HG03064 (cell line): ENCODE data around the gene ZNF160.
"Not testable (repeated sequence)": the region's sequence is repeated elsewhere in the genome, so short reads cannot be mapped to it uniquely, and the experiment has no call there.

Experiments
- ATAC-seq: cut with Tn5 transposase; IDR thresholded peaks from one replicate; pipeline ENCODE4 v1.9.1; 2021; ENCODE audit warnings: low read depth; ENCODE audit not compliant: unreplicated experiment

ZNF160 gene

DNA sequence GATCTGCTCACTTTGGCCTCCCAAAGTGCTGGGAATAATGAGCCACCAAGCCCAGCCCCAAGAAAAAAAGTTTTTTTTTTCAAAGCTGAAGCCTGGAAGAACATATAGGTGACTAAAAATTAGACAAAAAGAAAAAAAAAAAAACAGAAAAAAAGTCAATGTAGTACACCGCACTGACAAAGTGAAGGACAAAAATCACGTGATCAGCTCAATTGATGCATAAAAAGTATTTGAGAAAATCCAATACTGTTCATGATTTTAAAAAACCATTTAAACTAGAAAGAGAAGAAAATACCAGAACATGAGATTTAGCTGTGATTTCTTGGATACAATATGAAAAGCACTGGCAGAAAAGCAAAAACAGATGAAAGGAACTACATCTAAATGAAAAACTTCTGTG, 69.2 kb downstream of the ZNF160 start:
- ATAC-seq, result no peak

GRCh38 chr19:53028306-53028705, 74.9 kb downstream of the ZNF160 start:
- ATAC-seq, result not testable (repeated sequence)

DNA sequence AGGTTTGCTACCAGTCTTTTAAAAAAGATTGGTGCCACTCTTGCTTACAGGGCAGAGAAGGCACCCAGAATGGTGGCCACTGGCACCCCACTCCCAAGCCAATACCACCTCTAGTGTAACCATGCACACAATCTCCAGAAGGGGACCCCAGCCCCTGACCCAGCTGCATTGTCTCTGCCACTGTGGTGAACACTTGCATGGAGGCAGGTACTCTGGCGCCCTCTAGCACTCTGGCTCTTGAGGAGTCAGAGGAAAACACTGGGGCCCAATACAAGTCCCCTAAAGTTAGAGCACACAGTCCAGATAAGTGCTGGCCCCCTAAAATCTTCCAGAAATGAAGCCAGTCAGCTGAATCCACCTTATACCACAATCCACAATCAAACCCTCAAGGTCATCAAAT, 83.5 kb downstream of the ZNF160 start:
- ATAC-seq, result no peak
